Measurements from ENCODE around the gene DKK2. TPM values are rescaled to one million over a fixed set of nuclear protein-coding genes. Genes with fewer than 3 reads are reported as not detected.
A peak's percentile ranks its signal among the peaks of the same experiment; 100 is the strongest.

DKK2 gene
- total RNA-seq, 4 donors from 2014 or later, result 0.61 to 3.2 (median 1.8) TPM

DNA sequence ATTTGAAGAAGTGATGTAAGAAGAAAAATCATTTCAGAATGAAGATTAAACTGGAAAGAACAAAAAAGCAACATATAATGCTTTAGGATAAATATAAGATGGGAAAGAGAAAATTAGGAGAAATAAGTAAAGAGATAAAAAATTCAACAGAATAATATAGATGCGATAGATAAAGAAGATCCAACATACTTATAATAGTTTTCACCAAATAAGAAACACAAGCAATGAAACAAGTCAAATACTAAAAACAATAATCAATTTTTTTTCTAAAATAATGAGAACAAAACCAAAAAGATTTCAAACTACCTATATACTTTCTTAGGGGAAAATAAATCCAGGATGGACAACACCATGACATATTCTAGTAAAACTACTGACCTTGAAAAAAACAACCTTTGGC lies 10.1 kb upstream of the DKK2 start:
- intact Hi-C loops (cut with DNase I; ENCODE audit: low total_unique reads), result no loop called here
- WGBS, 2 donors, result 89 to 95% methylated on average over 1 of the region's 1 CpG
- H3K4me3 ChIP-seq (ENCODE audit: low read depth, poor library complexity, severe bottlenecking), result no peak overlapping the region
- no peak for DNase-seq (ENCODE audit: low spot score in 2 of 2)
- no peak for TF ChIP-seq POLR2A (IDR thresholded peaks at IDR 0.05)
- TF ChIP-seq, protein P1, sequence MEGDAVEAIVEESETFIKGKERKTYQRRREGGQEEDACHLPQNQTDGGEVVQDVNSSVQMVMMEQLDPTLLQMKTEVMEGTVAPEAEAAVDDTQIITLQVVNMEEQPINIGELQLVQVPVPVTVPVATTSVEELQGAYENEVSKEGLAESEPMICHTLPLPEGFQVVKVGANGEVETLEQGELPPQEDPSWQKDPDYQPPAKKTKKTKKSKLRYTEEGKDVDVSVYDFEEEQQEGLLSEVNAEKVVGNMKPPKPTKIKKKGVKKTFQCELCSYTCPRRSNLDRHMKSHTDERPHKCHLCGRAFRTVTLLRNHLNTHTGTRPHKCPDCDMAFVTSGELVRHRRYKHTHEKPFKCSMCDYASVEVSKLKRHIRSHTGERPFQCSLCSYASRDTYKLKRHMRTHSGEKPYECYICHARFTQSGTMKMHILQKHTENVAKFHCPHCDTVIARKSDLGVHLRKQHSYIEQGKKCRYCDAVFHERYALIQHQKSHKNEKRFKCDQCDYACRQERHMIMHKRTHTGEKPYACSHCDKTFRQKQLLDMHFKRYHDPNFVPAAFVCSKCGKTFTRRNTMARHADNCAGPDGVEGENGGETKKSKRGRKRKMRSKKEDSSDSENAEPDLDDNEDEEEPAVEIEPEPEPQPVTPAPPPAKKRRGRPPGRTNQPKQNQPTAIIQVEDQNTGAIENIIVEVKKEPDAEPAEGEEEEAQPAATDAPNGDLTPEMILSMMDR (IDR thresholded peaks at IDR 0.05), result no peak

DNA sequence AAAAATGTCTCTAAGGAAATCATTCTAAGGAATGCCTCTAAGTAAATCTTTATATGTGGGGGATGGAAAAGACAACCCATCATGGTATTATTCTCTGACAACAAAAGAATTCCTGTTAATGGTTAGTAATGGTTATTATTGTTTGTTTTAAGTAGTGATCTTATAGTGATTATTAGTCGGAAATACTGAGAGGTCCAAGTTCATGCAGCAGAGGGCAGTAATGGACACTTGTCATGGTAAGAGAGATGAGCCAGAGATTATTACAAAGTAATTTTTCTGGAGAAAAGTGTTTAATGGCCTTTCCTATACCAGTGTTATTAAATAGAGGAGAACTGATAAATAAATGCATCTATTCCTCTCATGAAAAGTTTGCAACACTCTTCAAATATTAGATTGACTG lies 8.1 kb upstream of the DKK2 start:
- H3K4me3 ChIP-seq (ENCODE audit: low read depth, poor library complexity, severe bottlenecking), result no peak overlapping the region
- no peak for DNase-seq (ENCODE audit: low spot score in 2 of 2)
- intact Hi-C loops (cut with DNase I; ENCODE audit: low total_unique reads), result no loop called here
- TF ChIP-seq, protein P1 (IDR thresholded peaks at IDR 0.05), result no peak
- no peak for TF ChIP-seq POLR2A (IDR thresholded peaks at IDR 0.05)
- WGBS, 2 donors, result 72 to 74% methylated on average over 1 of the region's 1 CpG

DNA sequence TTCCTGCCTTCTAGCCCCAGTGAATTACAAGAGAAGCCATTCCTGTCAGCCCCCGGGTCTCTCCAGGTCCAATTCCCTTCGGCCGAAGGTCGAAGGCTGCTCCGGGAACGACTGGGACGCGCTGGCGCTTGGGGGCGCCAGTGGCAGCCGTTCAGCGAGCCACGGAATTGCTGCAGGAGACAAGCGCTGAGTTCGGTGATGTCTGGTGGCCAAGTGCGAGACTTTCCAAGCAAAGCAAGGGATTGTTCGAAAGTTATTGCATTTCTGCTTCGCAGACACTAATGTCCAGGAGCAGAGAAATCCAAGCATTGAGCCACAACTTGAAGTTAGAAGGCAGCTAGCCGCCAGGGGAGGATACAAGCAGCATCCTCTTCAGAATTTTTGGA lies 1.1 kb upstream of the DKK2 start:
- intact Hi-C loops (cut with DNase I; ENCODE audit: low total_unique reads), result no loop called here
- DNase-seq (ENCODE audit: low spot score in 2 of 2), result peak; percentile 39 to 90
- 2 to 4% methylated on average over 14 to 19 of the region's 19 CpGs for WGBS, 2 donors

GRCh38 chr4:107036584-107037198 lies 578 bp upstream of the DKK2 start:
- intact Hi-C loops (cut with DNase I; ENCODE audit: low total_unique reads), result no loop called here
- peak overlapping the region; percentile 27 for H3K4me3 ChIP-seq (ENCODE audit: low read depth, poor library complexity, severe bottlenecking)
- no peak for DNase-seq (ENCODE audit: low spot score in 2 of 2)
- 3 to 7% methylated on average over 19 of the region's 19 CpGs for WGBS, 2 donors
- TF ChIP-seq, protein P1 (IDR thresholded peaks at IDR 0.05), result no peak
- TF ChIP-seq POLR2A (IDR thresholded peaks at IDR 0.05), result no peak

More for the DNA sequence above, 1.1 kb upstream of the DKK2 start:
- H3K4me3 ChIP-seq (ENCODE audit: low read depth, poor library complexity, severe bottlenecking), result no peak overlapping the region
- TF ChIP-seq POLR2A (IDR thresholded peaks at IDR 0.05), result no peak
- TF ChIP-seq, protein P1 (IDR thresholded peaks at IDR 0.05), result no peak

GRCh38 chr4:107034996-107035818 lies 906 bp downstream of the DKK2 start:
- intact Hi-C loops (cut with DNase I; ENCODE audit: low total_unique reads), result no loop called here
- DNase-seq (ENCODE audit: low spot score in 2 of 2), result peak; percentile 13 to 86
- TF ChIP-seq POLR2A (IDR thresholded peaks at IDR 0.05), result no peak
- TF ChIP-seq, protein P1 (IDR thresholded peaks at IDR 0.05), result no peak
- WGBS, 2 donors, result 3 to 4% methylated on average over 36 to 38 of the region's 39 CpGs
- peak overlapping the region; percentile 27 for H3K4me3 ChIP-seq (ENCODE audit: low read depth, poor library complexity, severe bottlenecking)
